ENCODE measurements around the gene HHAT. TPM values are rescaled to one million over a fixed set of nuclear protein-coding genes. Genes with fewer than 3 reads are reported as not detected.

Gene HHAT
- total RNA-seq, 1 donor from 2014 or later: 5.3 TPM

GRCh38 chr1:210568631-210569030, 239.9 kb downstream of the HHAT start:
- intact Hi-C loops (cut with DNase I): no loop called here
- no peak for DNase-seq
- no peak for TF ChIP-seq CTCF (IDR thresholded peaks at IDR 0.05)
- Histone ChIP-seq H3K36me3 (no peaks in the 10 kb centered on the region), H3K9me3 (no peaks in the 10 kb centered on the region), H3K4me3 (no peak overlapping the region), H3K4me1 (no peaks in the 10 kb centered on the region), H3K27me3 (ENCODE audit: low read depth) (no peaks in the 10 kb centered on the region), H3K27ac (no peak overlapping the region)
- ATAC-seq: no peak

- no peaks in the 10 kb centered on the region for H3K36me3 ChIP-seq
- no peaks in the 10 kb centered on the region for H3K9me3 ChIP-seq
- H3K4me1 ChIP-seq: no peaks in the 10 kb centered on the region
- H3K27ac ChIP-seq: no peak overlapping the region
- no peak for ATAC-seq
- intact Hi-C loops (cut with DNase I): no loop called here
- DNase-seq: no peak
- no peak overlapping the region for H3K4me3 ChIP-seq
- TF ChIP-seq CTCF (IDR thresholded peaks at IDR 0.05): no peak
- no peaks in the 10 kb centered on the region for H3K27me3 ChIP-seq (ENCODE audit: low read depth)
Observed at GRCh38 chr1:210570116-210570515, 241.4 kb downstream of the HHAT start.

GRCh38 chr1:210571356-210572284, 242.9 kb downstream of the HHAT start:
- Histone ChIP-seq H3K4me3 (no peak overlapping the region), H3K4me1 (no peaks in the 10 kb centered on the region), H3K9me3 (peaks cover under 1% of the 10 kb centered on the region), H3K27me3 (ENCODE audit: low read depth) (no peaks in the 10 kb centered on the region), H3K27ac (no peak overlapping the region), H3K36me3 (no peaks in the 10 kb centered on the region)
- DNase-seq: no peak
- ATAC-seq: no peak
- intact Hi-C loops (cut with DNase I): no loop called here
- no peak for TF ChIP-seq CTCF (IDR thresholded peaks at IDR 0.05)

- ATAC-seq: no peak
- no peak for TF ChIP-seq CTCF (IDR thresholded peaks at IDR 0.05)
Observed at GRCh38 chr1:210573141-210573540, 244.4 kb downstream of the HHAT start.

GRCh38 chr1:210582205-210582970, 253.7 kb downstream of the HHAT start:
- intact Hi-C loops (cut with DNase I): loop anchor here (10.0 kb wide), 1 partner anchor 552 kb away; the partner anchor contains the start of gene KCNH1
- no peak for TF ChIP-seq CTCF (IDR thresholded peaks at IDR 0.05)
- no peaks in the 10 kb centered on the region for H3K36me3 ChIP-seq
- no peak overlapping the region for H3K27ac ChIP-seq
- no peak overlapping the region for H3K4me3 ChIP-seq
- DNase-seq (no peak), ATAC-seq (no peak)
- H3K4me1 ChIP-seq: no peaks in the 10 kb centered on the region
- H3K27me3 ChIP-seq (ENCODE audit: low read depth): no peaks in the 10 kb centered on the region
- no peaks in the 10 kb centered on the region for H3K9me3 ChIP-seq

More at GRCh38 chr1:210573141-210573540, 244.4 kb downstream of the HHAT start:
- Histone ChIP-seq H3K36me3 (no peaks in the 10 kb centered on the region), H3K4me1 (no peaks in the 10 kb centered on the region), H3K27me3 (ENCODE audit: low read depth) (no peaks in the 10 kb centered on the region), H3K27ac (no peak overlapping the region), H3K4me3 (no peak overlapping the region), H3K9me3 (peaks cover 3% of the 10 kb centered on the region)
- intact Hi-C loops (cut with DNase I): no loop called here
- DNase-seq: no peak

All from lower lobe of right lung (tissue), 2 donors.